Muscle layer of colon (tissue), 2 donors: ENCODE results near the gene APEH.
"Not testable (repeated sequence)": the region's sequence is repeated elsewhere in the genome, so short reads cannot be mapped to it uniquely, and the experiment has no call there.

Source experiments
- H3K27ac ChIP-seq: one replicate; pipeline ENCODE4 v1.7.0; 2013; ENCODE audit warnings: low read depth, mild to moderate bottlenecking, low read length, moderate library complexity
- H3K27me3 ChIP-seq, 2 donors: one replicate each; pipeline ENCODE4 v1.7.0; 2013; ENCODE audit warnings: low read length in 2 of 2, mild to moderate bottlenecking in 2 of 2; ENCODE audit not compliant: insufficient read depth in 2 of 2, control insufficient read depth in 1 of 2
- H3K36me3 ChIP-seq: one replicate; pipeline ENCODE4 v1.7.0; 2013; ENCODE audit warnings: mild to moderate bottlenecking, low read length; ENCODE audit not compliant: insufficient read depth
- H3K4me1 ChIP-seq: one replicate; pipeline ENCODE4 v1.7.0; 2013; ENCODE audit warnings: mild to moderate bottlenecking, low read length; ENCODE audit not compliant: insufficient read depth
- H3K4me3 ChIP-seq, 2 donors: one replicate each; pipeline ENCODE4 v1.7.0; 2013; ENCODE audit warnings: low read length in 2 of 2, low read depth in 1 of 2, mild to moderate bottlenecking in 1 of 2, moderate library complexity in 1 of 2
- H3K9ac ChIP-seq: one replicate; pipeline ENCODE4 v1.7.0; 2013; ENCODE audit warnings: low read length
- H3K9me3 ChIP-seq: one replicate; pipeline ENCODE4 v1.7.0; 2013; ENCODE audit warnings: mild to moderate bottlenecking, low read length
- donor health status: abdominal sarcoma.
- donor health status: Adenocarcinoma of cecum.

The APEH gene

GRCh38 chr3:49671291-49672288, 2.6 kb upstream of the APEH start:
- Histone ChIP-seq H3K4me1 (peaks cover 12% of the 10 kb centered on the region), H3K27me3 (peaks cover 0 to 13% of the 10 kb centered on the region in 2 donors), H3K4me3 (no peak overlapping the region), H3K9me3 (no peaks in the 10 kb centered on the region), H3K27ac (no peak overlapping the region), H3K9ac (no peak overlapping the region), H3K36me3 (peaks cover 5% of the 10 kb centered on the region)

GRCh38 chr3:49673121-49673714, 933 bp upstream of the APEH start:
- Histone ChIP-seq H3K4me3 (peak overlapping the region; percentile 77 to 78), H3K9ac (no peak overlapping the region), H3K27ac (peak overlapping the region; percentile 57), H3K27me3 (peaks cover 0 to 4% of the 10 kb centered on the region in 2 donors), H3K36me3 (peaks cover 22% of the 10 kb centered on the region), H3K4me1 (peaks cover 12% of the 10 kb centered on the region), H3K9me3 (no peaks in the 10 kb centered on the region)

DNA sequence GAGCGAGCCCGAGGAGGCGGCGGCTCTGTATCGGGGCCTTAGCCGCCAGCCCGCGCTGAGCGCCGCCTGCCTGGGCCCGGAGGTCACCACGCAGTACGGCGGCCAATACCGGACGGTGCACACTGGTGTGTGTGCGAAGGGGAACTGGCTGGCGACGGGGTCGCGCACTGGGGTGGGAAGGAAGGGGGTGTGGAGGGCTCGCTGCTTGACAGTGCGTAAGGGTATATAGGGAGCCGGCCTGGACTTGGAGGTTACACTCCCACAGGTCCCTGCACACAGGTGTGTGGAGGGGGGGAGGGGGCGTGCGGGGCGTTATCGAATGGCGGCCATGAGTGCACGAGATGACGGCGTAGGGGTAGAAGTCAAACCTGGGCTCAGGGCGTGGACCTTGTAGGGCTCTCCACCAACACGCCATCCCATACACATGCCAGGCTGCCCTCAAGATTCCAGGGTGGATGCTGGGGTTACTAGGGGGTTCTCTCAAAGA, 389 bp downstream of the APEH start:
- Histone ChIP-seq H3K4me1 (peaks cover 12% of the 10 kb centered on the region), H3K9ac (peak overlapping the region; percentile 39), H3K9me3 (no peaks in the 10 kb centered on the region), H3K36me3 (peaks cover 35% of the 10 kb centered on the region), H3K27me3 (no peaks in the 10 kb centered on the region), H3K27ac (peak overlapping the region; percentile 50), H3K4me3 (peak overlapping the region; percentile 77 to 78)

DNA sequence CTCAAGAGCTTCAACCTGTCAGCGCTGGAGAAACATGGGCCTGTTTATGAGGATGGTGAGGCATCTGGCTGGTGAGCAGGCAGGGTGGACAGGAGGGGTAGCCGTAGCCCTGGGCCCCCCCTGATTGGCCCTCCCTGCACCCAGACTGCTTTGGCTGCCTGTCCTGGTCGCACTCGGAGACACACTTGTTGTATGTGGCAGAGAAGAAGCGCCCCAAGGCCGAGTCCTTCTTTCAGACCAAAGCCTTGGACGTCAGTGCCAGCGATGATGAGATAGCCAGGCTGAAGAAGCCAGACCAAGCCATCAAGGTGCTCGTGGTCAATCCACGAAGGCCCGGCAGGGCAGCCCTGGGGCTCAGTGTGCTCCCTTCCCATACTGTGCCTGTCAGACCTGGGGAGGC, 1.8 kb downstream of the APEH start:
- Histone ChIP-seq H3K9ac (no peak overlapping the region), H3K27ac (no peak overlapping the region), H3K27me3 (no peaks in the 10 kb centered on the region), H3K4me3 (no peak overlapping the region), H3K4me1 (peaks cover 12% of the 10 kb centered on the region), H3K36me3 (peaks cover 49% of the 10 kb centered on the region), H3K9me3 (no peaks in the 10 kb centered on the region)

GRCh38 chr3:49680493-49681231, 6.5 kb downstream of the APEH start:
- H3K9ac ChIP-seq = no peak overlapping the region
- no peaks in the 10 kb centered on the region for H3K9me3 ChIP-seq
- peaks cover 50% of the 10 kb centered on the region for H3K36me3 ChIP-seq
- H3K4me1 ChIP-seq = no peaks in the 10 kb centered on the region
- H3K27me3 ChIP-seq = no peaks in the 10 kb centered on the region
- no peak overlapping the region for H3K4me3 ChIP-seq
- H3K27ac ChIP-seq = no peak overlapping the region

- no peaks in the 10 kb centered on the region for H3K9me3 ChIP-seq
- H3K36me3 ChIP-seq = peaks cover 49% of the 10 kb centered on the region
These were observed 7.0 kb downstream of the APEH start for GRCh38 chr3:49681232-49681522.

GRCh38 chr3:49681543-49681942, 7.4 kb downstream of the APEH start:
- Histone ChIP-seq H3K36me3 (peaks cover 45% of the 10 kb centered on the region), H3K4me3 (no peak overlapping the region), H3K9ac (no peak overlapping the region), H3K4me1 (no peaks in the 10 kb centered on the region), H3K27ac (no peak overlapping the region), H3K27me3 (no peaks in the 10 kb centered on the region), H3K9me3 (no peaks in the 10 kb centered on the region)

More at GRCh38 chr3:49681232-49681522, 7.0 kb downstream of the APEH start:
- Histone ChIP-seq H3K4me3 (no peak overlapping the region), H3K9ac (no peak overlapping the region), H3K4me1 (no peaks in the 10 kb centered on the region), H3K27ac (no peak overlapping the region), H3K27me3 (no peaks in the 10 kb centered on the region)

GRCh38 chr3:49683162-49683561, 9.0 kb downstream of the APEH start:
- Histone ChIP-seq H3K4me1 (no peaks in the 10 kb centered on the region), H3K36me3 (peaks cover 29% of the 10 kb centered on the region), H3K27me3 (peaks cover 0 to 8% of the 10 kb centered on the region in 2 donors), H3K9ac (no peak overlapping the region), H3K27ac (no peak overlapping the region), H3K4me3 (no peak overlapping the region), H3K9me3 (no peaks in the 10 kb centered on the region)

GRCh38 chr3:49684453-49684852, 10.3 kb downstream of the APEH start:
- not testable (repeated sequence) for H3K9me3 ChIP-seq, H3K27me3 ChIP-seq, H3K27ac ChIP-seq, H3K9ac ChIP-seq, H3K4me1 ChIP-seq, H3K4me3 ChIP-seq
- peaks cover 16% of the 10 kb centered on the region for H3K36me3 ChIP-seq

DNA sequence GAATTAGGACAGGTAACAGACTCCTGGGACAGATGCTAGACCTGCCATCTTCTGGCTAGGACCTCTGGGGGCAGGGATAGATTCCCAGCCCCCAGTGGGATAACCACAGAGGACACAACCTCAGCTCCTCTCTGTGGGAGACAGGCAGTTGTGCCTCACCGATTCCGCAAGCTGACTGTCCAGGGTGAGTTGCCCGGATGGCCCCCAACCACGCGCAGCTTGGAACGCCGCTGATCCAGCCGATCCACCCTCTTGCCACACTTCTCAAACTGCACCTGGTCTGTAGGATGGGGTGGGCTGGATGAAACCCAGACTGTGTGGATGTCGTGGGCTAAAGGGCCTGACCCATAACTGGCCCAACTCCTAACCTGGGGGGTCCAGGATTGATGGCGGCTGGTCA, 11.0 kb downstream of the APEH start:
- not testable (repeated sequence) for H3K4me1 ChIP-seq, H3K9me3 ChIP-seq, H3K27me3 ChIP-seq, H3K27ac ChIP-seq, H3K9ac ChIP-seq, H3K4me3 ChIP-seq, H3K36me3 ChIP-seq

DNA sequence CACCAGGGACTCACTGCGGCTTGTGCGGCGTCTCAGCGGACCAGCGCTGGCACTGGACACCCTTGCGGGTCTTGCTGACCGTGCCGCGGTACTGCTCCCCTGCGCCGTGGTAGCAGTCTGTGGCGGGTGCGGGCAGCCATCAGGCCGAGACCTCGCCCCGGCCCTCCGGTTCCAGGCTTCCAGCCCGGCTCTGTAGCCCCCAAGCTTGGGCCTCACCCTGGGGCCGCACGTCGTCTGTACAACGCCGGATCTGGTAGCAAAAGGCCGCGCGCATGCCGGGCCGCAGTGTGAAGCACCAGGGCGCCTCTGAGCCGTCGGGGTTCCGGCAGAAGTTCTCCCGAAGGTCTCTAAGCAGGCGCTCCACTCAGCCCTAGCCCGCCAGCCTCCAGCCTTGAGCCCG, 11.7 kb downstream of the APEH start:
- H3K4me3 ChIP-seq, H3K36me3 ChIP-seq, H3K9me3 ChIP-seq, H3K27me3 ChIP-seq, H3K27ac ChIP-seq, H3K9ac ChIP-seq, H3K4me1 ChIP-seq: not testable (repeated sequence)
